Peyer's patch (tissue), 4 donors: ENCODE results near the gene ZNF236. TPM values are rescaled to one million over a fixed set of nuclear protein-coding genes. Genes with fewer than 3 reads are reported as not detected.
A peak's percentile ranks its signal among the peaks of the same experiment; 100 is the strongest.

Experiments used
- DNase-seq, 3 donors: peaks; one replicate each; pipeline ENCODE4 v3.0.0-alpha.2; 2017 to 2019
- H3K27ac ChIP-seq, 4 donors: fragments of 200-600 bp; sonication (generic); one replicate each; pipeline ENCODE4 v1.5.1; 2016 to 2019
- H3K27me3 ChIP-seq, 2 donors: fragments of 200-600 bp; sonication (generic); one replicate each; pipeline ENCODE4 v1.5.1; 2019
- H3K36me3 ChIP-seq, 3 donors: fragments of 200-600 bp; sonication (generic); one replicate each; pipeline ENCODE4 v1.5.1; 2016 to 2019
- H3K4me1 ChIP-seq, 4 donors: fragments of 200-600 bp; sonication (generic); one replicate each; pipeline ENCODE4 v1.5.1; 2016 to 2019
- H3K4me3 ChIP-seq, 4 donors: fragments of 200-600 bp; sonication (generic); 1 replicate in 3 of 4; 2 replicates in 1 of 4; pipeline ENCODE4 v1.5.1; 2016 to 2019; ENCODE audit warnings: mild to moderate bottlenecking in 1 of 4
- H3K9me3 ChIP-seq, 4 donors: fragments of 200-600 bp; sonication (generic); one replicate each; pipeline ENCODE4 v1.5.1; 2016 to 2019; ENCODE audit warnings: mild to moderate bottlenecking in 1 of 4
- POLR2A ChIP-seq, 2 donors: fragments of 450-650 bp; IDR thresholded peaks; one replicate each; pipeline ENCODE4 v1.5.1; 2017; ENCODE audit warnings: antibody characterized with exemption in 2 of 2, mild to moderate bottlenecking in 2 of 2, moderate library complexity in 2 of 2
- total RNA-seq, 4 donors: library from RNA; depleted of rRNA; stranded (reverse); fragments of >200 nt; gene quantifications; one replicate each; pipeline ENCODE4 v1.1.0, GENCODE V29; 2016
- TF ChIP-seq, protein P1 (sequence below), 6 experiments: fragments of 450-650 bp in 4 of 6; fragments of 200-600 bp in 2 of 6; sonication (generic) in 1 of 6; IDR thresholded peaks; one replicate each; pipeline ENCODE4 v1.5.1; 2017 to 2019; ENCODE audit warnings: antibody characterized with exemption in 6 of 6, mild to moderate bottlenecking in 3 of 6, moderate library complexity in 1 of 6

Gene ZNF236
- total RNA-seq, 4 donors from 2014 or later, result 13.8 to 57.8 (median 27.7) TPM

DNA sequence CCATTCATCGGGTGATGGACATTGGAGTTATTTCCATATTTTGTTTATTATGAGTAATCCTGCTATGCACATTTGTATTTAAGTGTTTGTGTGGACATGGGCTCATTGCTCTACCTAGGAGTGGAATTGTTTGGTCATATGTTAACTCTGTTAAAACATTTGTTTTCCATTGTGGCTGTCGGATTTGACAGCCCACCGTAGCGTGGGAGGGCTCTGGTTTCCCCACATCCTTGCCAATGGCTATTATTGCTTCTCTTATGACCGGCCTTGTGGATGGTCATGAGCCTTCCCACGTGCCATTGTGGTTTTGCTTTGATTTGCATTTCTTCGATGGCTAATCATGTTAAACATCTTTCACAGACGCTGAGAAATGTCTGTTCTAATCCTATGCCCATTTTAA, 92.0 kb downstream of the ZNF236 start:
- H3K9me3 ChIP-seq, result no peaks in the 10 kb centered on the region
- no peak overlapping the region for H3K27ac ChIP-seq
- DNase-seq, result no peak
- H3K36me3 ChIP-seq, result peaks cover 0 to 91% (median 2%) of the 10 kb centered on the region in 3 donors
- H3K4me1 ChIP-seq, result no peaks in the 10 kb centered on the region
- H3K27me3 ChIP-seq, result no peaks in the 10 kb centered on the region
- H3K4me3 ChIP-seq, result no peak overlapping the region
- TF ChIP-seq, protein P1, sequence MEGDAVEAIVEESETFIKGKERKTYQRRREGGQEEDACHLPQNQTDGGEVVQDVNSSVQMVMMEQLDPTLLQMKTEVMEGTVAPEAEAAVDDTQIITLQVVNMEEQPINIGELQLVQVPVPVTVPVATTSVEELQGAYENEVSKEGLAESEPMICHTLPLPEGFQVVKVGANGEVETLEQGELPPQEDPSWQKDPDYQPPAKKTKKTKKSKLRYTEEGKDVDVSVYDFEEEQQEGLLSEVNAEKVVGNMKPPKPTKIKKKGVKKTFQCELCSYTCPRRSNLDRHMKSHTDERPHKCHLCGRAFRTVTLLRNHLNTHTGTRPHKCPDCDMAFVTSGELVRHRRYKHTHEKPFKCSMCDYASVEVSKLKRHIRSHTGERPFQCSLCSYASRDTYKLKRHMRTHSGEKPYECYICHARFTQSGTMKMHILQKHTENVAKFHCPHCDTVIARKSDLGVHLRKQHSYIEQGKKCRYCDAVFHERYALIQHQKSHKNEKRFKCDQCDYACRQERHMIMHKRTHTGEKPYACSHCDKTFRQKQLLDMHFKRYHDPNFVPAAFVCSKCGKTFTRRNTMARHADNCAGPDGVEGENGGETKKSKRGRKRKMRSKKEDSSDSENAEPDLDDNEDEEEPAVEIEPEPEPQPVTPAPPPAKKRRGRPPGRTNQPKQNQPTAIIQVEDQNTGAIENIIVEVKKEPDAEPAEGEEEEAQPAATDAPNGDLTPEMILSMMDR (IDR thresholded peaks at IDR 0.05), result no peak
- TF ChIP-seq POLR2A (IDR thresholded peaks at IDR 0.05), result no peak

DNA sequence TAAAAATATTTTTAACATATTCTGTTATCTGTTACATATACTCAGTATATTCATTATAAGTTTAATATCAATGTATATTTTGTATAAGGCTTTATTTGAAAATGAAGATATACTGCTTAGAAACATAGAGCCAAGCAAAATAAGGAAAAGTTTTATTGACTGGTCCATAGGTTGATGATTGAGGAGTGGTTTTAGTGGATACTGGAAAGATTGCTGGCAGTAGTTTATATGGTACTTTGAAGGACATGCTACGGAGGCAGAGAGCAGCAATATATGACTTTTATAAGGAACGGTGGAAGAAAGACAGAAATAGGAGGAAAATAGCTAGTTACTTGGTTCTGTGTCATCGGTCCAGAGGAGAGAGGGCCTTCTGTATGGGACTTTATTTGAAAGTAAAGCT, 92.4 kb downstream of the ZNF236 start:
- TF ChIP-seq, protein P1 (IDR thresholded peaks at IDR 0.05), result no peak
- no peak for TF ChIP-seq POLR2A (IDR thresholded peaks at IDR 0.05)
- no peaks in the 10 kb centered on the region for H3K4me1 ChIP-seq
- H3K9me3 ChIP-seq, result no peaks in the 10 kb centered on the region
- no peak for DNase-seq
- no peak overlapping the region for H3K4me3 ChIP-seq
- peaks cover 0 to 91% (median 2%) of the 10 kb centered on the region in 3 donors for H3K36me3 ChIP-seq
- H3K27ac ChIP-seq, result no peak overlapping the region
- no peaks in the 10 kb centered on the region for H3K27me3 ChIP-seq

DNA sequence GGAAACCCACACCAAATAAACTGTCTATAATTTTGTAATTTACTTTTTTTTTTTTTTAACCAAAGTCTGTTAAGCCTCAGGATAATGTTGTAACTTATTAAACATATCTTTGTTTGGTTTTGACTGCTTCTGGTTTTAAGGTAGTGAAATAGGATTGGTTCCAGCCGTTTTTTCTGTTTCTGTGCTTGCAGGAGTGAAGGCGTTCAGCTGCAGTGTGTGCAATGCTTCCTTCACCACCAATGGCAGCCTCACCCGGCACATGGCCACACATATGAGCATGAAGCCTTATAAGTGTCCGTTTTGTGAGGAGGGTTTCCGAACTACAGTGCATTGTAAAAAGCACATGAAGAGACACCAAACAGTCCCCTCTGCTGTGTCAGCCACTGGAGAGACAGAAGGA, 93.1 kb downstream of the ZNF236 start:
- Histone ChIP-seq H3K4me3 (no peak overlapping the region), H3K36me3 (peaks cover 0 to 91% (median 2%) of the 10 kb centered on the region in 3 donors), H3K4me1 (no peaks in the 10 kb centered on the region), H3K27me3 (no peaks in the 10 kb centered on the region), H3K27ac (no peak overlapping the region), H3K9me3 (no peaks in the 10 kb centered on the region)
- TF ChIP-seq, protein P1 (IDR thresholded peaks at IDR 0.05), result no peak
- no peak for TF ChIP-seq POLR2A (IDR thresholded peaks at IDR 0.05)
- DNase-seq, result no peak

DNA sequence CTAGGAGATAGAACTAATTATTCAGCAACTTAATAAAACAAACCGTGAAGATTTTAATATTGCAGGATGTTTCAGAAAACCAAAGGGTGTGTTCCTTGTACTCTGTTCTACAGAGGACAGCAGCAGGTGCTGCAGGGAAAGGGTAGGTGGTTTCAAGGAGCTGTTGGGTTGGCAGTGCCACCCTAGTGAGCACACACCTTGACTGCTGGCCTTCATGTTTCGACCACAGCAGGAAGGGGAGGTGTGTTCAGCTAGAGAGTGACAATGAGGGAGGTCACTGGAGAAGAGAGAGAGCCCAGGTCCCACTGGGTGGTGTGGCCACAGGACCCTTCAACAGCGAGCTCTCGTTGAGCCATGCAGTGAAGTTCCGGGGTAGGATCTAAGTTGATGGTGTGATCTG, 98.6 kb downstream of the ZNF236 start:
- peaks cover 0 to 69% (median 0%) of the 10 kb centered on the region in 3 donors for H3K36me3 ChIP-seq

DNA sequence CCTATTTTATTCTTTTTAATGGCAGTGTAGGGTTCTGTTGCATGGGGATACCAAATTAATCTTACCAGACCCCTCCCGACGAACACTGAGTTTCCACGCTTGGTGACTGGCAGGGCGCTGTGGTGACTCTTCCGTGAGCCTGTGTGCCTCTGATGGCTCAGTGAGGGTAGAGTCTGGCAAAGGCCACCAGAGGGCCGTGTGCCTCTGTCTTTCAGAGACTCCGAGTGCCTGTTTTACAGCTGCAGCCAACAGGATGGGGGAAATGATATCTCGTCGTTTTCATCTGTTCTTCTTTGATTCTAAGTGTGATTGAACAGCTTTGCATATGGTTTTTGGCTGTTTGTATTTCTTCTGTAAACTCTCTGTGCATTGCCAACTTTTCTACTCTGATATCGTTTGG, 99.8 kb downstream of the ZNF236 start:
- peak; percentile 61 to 78 (median 66) for DNase-seq
- Histone ChIP-seq H3K4me3 (no peak overlapping the region), H3K4me1 (no peaks in the 10 kb centered on the region), H3K27me3 (no peaks in the 10 kb centered on the region), H3K9me3 (no peaks in the 10 kb centered on the region), H3K36me3 (peaks cover 0 to 61% (median 0%) of the 10 kb centered on the region in 3 donors), H3K27ac (no peak overlapping the region)
- no peak for TF ChIP-seq POLR2A (IDR thresholded peaks at IDR 0.05)
- TF ChIP-seq, protein P1 (IDR thresholded peaks at IDR 0.05), result peak; percentile 24 to 73 (median 62)

More for the DNA sequence above, 98.6 kb downstream of the ZNF236 start:
- TF ChIP-seq POLR2A (IDR thresholded peaks at IDR 0.05), result no peak
- no peak overlapping the region for H3K4me3 ChIP-seq
- no peaks in the 10 kb centered on the region for H3K27me3 ChIP-seq
- no peak for DNase-seq
- no peaks in the 10 kb centered on the region for H3K4me1 ChIP-seq
- H3K9me3 ChIP-seq, result no peaks in the 10 kb centered on the region
- no peak overlapping the region for H3K27ac ChIP-seq

DNA sequence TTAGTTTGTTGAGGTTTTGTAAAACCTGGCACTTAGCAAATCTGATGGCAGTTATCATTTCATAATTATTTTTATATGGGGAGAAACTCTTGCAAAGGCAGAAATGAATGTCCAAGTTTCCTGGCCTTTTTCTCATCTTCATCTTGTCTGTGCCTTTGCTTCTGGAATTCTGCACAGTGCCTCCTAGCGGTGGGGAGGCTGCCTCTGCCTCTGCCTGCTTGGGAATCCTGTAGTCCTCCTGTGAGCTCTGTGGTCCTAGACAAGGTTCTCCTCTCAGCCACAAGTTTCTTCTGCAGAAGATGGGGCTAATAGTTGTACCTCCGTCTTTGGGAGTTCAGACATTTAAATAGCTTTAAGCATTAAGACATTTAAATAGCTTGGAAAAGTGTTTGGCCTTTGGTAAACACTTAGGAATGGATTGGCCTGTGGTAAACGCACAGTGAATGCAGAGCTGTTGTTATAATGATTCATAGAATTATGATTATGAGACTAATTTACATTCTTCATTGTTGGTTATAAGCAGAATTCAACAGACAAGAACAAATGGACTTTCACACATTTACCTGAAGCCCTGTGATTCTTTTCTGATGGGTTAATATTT, 101.2 kb downstream of the ZNF236 start:
- Histone ChIP-seq H3K27me3 (no peaks in the 10 kb centered on the region), H3K36me3 (peaks cover 0 to 62% (median 3%) of the 10 kb centered on the region in 3 donors), H3K4me3 (no peak overlapping the region), H3K9me3 (no peaks in the 10 kb centered on the region), H3K4me1 (no peaks in the 10 kb centered on the region), H3K27ac (no peak overlapping the region)
- TF ChIP-seq, protein P1 (IDR thresholded peaks at IDR 0.05), result peak in 4 of 6 experiments; percentile 17 to 43 (median 23)
- no peak for TF ChIP-seq POLR2A (IDR thresholded peaks at IDR 0.05)
- DNase-seq, result no peak
